ENCODE data around the gene POU4F1. TPM values are rescaled to one million over a fixed set of nuclear protein-coding genes. Genes with fewer than 3 reads are reported as not detected.
"Not testable (repeated sequence)": the region's sequence is repeated elsewhere in the genome, so short reads cannot be mapped to it uniquely, and the experiment has no call there.

The POU4F1 gene
- not detected in 2 replicates for total RNA-seq
- long read RNA-seq: 0 reads

GRCh38 chr13:78603240-78603957 lies at the start of gene POU4F1:
Gene POU4F1, minus strand, starts transcription at chr13:78603552. Its CDS starts 226 bp downstream, at chr13:78603326.
- H3K36me3 Mint-ChIP-seq (ENCODE audit: unreplicated experiment): no peaks in the 10 kb centered on the region
- H3K9me3 Mint-ChIP-seq (ENCODE audit: unreplicated experiment): peaks cover 6% of the 10 kb centered on the region
- H3K27ac Mint-ChIP-seq (ENCODE audit: unreplicated experiment): no peak within 1 kb of the TSS
- H3K27me3 Mint-ChIP-seq (ENCODE audit: unreplicated experiment): peaks cover 89% of the 10 kb centered on the region
- no peak for TF ChIP-seq CTCF (IDR thresholded peaks at IDR 0.05)
- no peak for DNase-seq (ENCODE audit: extremely low spot score, unreplicated experiment)
- H3K4me1 Mint-ChIP-seq (ENCODE audit: unreplicated experiment): peaks cover 28% of the 10 kb centered on the region
- H3K4me3 Mint-ChIP-seq (ENCODE audit: unreplicated experiment): peak within 1 kb of the TSS; percentile 70

DNA sequence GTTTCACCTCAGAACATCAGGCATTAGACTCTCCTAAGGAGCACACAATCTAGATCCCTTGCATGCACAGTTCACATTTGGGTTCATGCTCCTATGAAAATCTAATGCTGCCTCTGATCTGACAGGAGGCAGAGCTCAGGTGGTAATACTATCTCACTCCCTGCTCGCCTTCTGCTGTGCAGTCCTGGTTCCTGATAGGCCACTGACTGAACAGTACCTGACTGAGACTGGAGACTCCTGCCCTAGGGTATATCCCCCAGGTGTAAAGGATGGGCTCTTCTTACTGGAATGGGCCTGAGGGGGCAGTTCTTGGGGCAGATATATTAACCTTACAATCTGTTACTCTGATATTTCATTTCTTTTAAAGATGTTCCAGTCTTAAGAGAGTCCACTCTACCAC lies 49.3 kb upstream of the POU4F1 start:
- H3K9me3 Mint-ChIP-seq (ENCODE audit: unreplicated experiment): no peaks in the 10 kb centered on the region
- no peak for TF ChIP-seq CTCF (IDR thresholded peaks at IDR 0.05)
- DNase-seq (ENCODE audit: extremely low spot score, unreplicated experiment): no peak
- H3K4me1 Mint-ChIP-seq (ENCODE audit: unreplicated experiment): peaks cover 6% of the 10 kb centered on the region
- no peak overlapping the region for H3K4me3 Mint-ChIP-seq (ENCODE audit: unreplicated experiment)
- H3K36me3 Mint-ChIP-seq (ENCODE audit: unreplicated experiment): peaks cover 4% of the 10 kb centered on the region
- no peak overlapping the region for H3K27ac Mint-ChIP-seq (ENCODE audit: unreplicated experiment)
- H3K27me3 Mint-ChIP-seq (ENCODE audit: unreplicated experiment): no peaks in the 10 kb centered on the region

DNA sequence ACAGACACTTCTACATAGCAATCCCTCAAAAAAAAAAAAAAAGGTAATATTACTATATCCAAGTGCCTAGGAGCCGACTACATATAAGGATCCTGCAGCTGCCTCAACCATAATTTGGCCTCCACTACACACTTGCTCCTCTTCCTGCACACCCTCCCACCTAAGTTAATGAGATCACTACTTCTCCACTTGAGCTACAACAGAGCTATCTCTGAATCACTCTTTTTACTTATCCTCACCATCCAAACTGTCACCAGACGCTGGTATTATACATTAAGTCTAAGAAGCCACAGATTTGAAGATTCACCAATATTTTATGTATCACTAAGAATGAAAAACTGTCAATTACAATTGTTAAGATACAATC lies 47.3 kb upstream of the POU4F1 start:
- Mint-ChIP-seq H3K27ac (ENCODE audit: unreplicated experiment) (no peak overlapping the region), H3K4me1 (ENCODE audit: unreplicated experiment) (no peaks in the 10 kb centered on the region), H3K9me3 (ENCODE audit: unreplicated experiment) (no peaks in the 10 kb centered on the region), H3K36me3 (ENCODE audit: unreplicated experiment) (peaks cover under 1% of the 10 kb centered on the region), H3K4me3 (ENCODE audit: unreplicated experiment) (no peak overlapping the region), H3K27me3 (ENCODE audit: unreplicated experiment) (no peaks in the 10 kb centered on the region)
- no peak for DNase-seq (ENCODE audit: extremely low spot score, unreplicated experiment)
- no peak for TF ChIP-seq CTCF (IDR thresholded peaks at IDR 0.05)

- Mint-ChIP-seq H3K4me1 (ENCODE audit: unreplicated experiment) (no peaks in the 10 kb centered on the region), H3K9me3 (ENCODE audit: unreplicated experiment) (no peaks in the 10 kb centered on the region), H3K4me3 (ENCODE audit: unreplicated experiment) (no peak overlapping the region), H3K36me3 (ENCODE audit: unreplicated experiment) (no peaks in the 10 kb centered on the region), H3K27ac (ENCODE audit: unreplicated experiment) (no peak overlapping the region), H3K27me3 (ENCODE audit: unreplicated experiment) (no peaks in the 10 kb centered on the region)
- TF ChIP-seq CTCF (IDR thresholded peaks at IDR 0.05): no peak
- DNase-seq (ENCODE audit: extremely low spot score, unreplicated experiment): no peak
Measured at GRCh38 chr13:78649997-78650716, 46.8 kb upstream of the POU4F1 start.

- not testable (repeated sequence) for H3K4me1 Mint-ChIP-seq (ENCODE audit: unreplicated experiment); H3K4me3 Mint-ChIP-seq (ENCODE audit: unreplicated experiment); H3K9me3 Mint-ChIP-seq (ENCODE audit: unreplicated experiment); H3K27ac Mint-ChIP-seq (ENCODE audit: unreplicated experiment); H3K27me3 Mint-ChIP-seq (ENCODE audit: unreplicated experiment); H3K36me3 Mint-ChIP-seq (ENCODE audit: unreplicated experiment); DNase-seq (ENCODE audit: extremely low spot score, unreplicated experiment)
Measured at GRCh38 chr13:78647109-78647678, 43.8 kb upstream of the POU4F1 start.
